ENCODE results near the gene MED26.
"Not testable (repeated sequence)": the region's sequence is repeated elsewhere in the genome, so short reads cannot be mapped to it uniquely, and the experiment has no call there.

MED26 gene

DNA sequence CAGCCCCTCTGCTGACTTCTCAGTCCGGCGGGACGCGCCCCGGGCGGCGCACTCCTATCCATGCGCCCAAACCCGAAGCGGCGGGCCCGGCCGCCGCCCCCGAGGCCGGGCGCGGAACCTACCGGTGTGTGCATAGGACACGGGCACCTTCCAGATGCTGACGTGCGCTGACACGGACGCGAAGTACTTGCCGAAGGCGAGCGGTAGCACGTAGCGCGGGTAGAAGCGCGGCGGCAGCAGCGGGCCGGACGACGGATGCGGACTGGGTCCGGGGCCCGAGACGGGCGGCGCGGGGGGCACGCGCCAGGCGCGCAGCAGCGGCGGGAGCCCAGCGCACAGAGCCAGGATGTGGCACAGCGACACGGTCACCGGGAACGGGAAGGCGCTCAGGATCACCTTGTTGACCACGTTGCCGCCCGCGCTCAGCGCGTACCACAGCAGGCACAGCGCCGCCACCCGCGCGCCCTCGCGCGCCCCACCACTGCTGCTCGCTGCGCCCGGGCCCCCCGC lies 56.1 kb downstream of the MED26 start:
- no peak for DNase-seq

DNA sequence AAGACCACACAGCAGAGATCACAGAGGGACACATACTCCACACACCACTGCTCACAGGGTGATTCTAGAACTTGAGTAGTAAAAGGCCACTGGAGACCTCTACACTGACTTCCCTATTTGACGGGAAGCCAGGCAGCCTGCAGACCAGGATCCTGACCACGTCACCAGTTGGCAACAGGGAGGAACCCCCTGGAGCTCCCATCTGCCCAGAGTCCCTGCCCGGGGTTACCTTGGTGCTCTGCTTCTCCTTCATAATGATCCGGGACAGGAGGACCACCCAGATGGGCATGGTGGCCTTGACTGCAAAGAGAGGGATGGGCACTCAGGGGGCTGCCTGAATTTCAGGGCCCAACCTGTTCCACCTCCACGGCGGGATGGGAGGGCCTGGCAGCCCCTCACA lies 56.7 kb downstream of the MED26 start:
- no peak for DNase-seq

DNA sequence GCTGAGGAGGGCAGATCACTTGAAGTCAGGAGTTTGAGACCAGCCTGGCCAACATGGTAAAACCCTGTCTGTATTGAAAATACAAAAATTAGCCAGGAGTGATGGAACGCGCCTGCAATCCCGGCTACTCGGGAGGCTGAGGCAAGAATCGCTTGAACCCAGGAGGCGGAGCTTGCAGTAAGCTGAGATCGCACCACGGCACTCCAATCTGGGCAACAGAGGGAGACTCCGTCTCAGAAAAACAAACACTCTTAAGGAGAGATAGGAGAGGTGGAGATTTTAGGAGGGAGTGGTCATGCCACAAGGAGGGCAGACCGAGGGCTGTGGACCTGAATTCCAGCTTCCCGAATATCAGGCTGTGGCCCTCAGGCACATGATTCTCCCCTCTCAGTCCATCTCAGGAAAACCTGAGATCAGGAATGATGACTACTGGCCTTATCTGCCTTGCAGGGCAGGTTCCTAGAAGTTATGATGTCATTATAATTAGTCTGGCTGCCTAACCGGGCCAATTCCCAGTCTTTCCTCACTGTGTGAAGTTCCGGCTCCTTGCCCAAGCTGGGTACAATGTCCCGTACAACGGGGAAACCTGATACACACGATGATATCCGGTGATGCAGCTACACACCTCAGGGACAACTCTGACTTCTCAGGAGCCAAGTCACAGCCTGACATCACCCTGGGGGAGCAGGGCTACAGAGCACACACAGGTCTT lies 58.2 kb downstream of the MED26 start:
- DNase-seq, result no peak

DNA sequence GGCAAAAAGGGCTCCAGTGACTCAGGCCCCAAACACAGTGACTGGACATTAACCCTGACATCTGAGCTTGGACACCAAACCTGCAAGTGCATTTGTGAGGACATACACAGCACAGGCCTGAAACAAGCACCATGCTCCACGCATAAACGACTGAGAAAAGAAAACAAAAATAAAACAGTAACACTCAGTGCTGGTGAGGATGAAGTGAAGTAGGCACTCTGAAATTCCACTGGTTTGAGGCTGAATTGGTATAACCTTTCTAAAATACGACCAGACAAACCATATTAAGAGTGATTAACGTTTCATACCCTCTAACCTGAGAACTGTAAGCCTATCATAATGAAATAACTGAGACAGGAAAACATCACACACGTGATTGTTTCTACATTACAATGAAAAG lies 61.3 kb downstream of the MED26 start:
- no peak for DNase-seq

DNA sequence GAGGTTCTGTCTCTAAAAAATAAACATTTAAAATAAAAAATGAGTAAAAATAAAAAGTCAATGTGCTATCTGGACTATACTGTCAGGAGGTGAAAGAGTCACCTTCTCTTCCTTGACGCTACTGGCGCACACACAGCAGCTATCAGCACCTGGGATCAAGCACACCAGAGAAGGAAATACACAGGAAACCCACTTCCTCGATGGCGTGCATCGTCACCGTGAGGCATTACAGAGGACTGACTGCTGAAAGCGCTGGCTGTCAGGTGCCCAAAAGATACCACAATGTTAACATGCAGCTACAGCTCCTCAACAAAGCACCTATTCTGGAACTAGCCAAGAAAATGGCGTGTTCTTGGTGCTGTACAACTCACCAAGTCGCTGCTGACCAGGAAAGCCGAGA lies 61.8 kb downstream of the MED26 start:
- DNase-seq, result peak; percentile 28

DNA sequence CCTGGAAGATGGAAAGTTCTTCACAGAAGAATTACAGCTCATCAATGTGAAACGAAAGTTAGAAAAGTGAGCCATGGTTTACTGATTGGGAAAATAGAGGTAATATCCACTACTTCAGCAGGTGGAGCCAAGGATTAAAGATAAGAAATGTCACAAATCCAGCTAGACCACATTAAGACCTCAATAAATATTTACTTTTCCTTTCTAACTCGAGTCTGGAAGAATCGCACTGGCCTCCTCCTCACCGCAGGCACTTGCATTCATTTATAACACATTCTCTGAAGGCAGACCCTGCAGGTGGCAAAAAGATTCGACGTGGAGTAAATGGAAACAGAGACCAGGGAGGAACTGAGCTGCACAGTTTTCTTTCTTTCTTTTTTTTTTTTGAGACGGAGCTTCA lies 63.2 kb downstream of the MED26 start:
- DNase-seq, result no peak

DNA sequence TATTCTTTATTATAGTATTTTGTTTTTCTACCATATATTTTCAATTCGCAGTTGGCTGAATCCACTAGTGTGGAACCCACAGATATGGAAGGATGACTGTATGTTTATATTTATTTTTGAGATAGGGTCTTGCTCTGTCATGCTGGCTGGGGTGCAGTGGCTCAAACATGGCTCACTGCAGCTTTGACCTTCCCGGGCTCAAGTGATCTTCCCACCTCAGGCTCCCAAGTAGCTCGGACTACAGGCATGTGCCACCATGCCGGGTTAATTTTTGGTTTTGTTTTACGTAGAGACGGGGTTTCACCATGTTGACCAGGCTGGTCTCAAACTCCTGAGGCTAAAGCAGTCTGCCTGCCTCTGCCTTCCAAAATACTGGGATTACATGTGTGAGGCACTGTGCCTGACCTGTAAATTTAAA lies 65.4 kb downstream of the MED26 start:
- no peak for DNase-seq

DNA sequence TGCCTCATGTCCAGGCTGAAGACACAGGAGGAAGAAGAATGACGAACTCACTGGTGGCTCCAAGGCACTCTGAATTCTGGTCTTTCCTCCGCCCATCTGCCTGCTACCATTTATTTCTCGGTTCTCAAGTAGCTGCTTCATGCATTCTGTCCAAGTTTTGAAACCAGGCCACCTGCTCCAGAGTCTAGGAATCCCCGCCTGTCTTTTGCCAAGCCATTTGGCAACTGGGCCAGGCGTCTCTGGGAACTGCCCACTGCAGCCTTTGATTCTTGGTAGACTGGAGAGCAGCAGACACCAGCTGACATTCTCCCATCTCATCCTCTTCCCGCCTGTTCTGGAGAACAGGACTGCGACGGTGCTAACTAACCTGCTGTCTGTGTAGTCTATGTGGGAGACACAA lies 66.6 kb downstream of the MED26 start:
- DNase-seq, result no peak

DNA sequence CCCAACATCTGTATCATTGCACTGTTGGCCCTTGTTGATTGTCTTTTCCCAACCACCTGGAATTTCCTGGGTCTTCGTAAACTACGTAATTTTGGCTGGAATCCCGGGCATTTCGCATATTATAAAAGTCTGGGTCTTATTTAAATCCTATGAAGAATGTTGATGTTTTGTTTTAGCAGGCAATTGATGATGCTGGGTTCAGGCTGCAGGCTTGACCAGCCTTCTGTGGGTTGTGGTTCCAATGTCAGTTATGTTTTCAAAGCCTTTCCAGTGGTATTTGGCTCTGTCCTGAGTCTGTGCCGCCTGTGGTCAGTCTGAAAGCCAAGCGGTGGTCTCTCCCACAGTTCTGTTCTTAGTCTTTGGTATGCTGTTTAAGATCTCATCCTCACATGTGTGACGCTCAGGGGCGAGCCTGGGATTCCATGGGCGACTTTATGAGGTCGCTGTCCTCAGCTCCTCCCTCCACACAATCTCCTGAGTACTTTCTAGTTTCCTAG lies 68.2 kb downstream of the MED26 start:
- DNase-seq, result no peak

DNA sequence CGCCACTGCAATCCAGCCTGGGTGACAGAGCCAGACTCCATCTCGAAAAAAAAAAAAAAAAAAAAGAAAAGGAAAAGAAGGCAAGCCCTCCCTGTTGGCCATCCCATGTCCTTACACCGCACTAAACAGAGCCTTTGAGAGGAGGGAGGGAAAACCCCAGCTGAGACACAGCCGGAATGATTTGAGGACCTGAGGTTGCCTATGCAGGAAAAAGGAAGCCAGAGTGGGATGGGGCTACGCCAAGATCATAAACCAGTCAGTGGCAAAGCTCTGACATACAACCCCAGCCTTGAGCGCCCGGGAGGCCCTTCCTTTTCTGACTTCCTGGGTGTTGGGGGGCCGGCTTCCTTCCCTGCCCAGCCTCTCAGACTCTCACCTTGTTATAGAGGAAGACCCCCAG lies 73.2 kb downstream of the MED26 start:
- no peak for DNase-seq

DNA sequence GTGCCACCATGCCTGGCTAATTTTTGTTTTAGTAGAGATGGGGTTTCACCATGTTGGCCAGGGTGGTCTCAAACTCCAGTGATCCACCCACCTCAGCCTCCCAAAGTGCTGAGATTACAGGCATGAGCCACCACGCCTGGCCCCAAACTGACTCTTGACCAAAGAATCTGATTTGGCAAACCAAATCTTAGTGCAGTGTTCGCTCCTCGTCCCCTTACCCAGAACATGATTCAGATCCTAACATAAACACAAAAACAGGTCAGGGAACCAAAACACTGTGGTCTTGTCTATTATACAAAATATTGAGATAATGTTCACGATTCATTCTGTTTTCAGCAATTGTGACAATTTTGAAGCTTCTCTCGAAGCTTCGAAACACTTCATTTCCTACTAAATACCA lies 76.1 kb downstream of the MED26 start:
- not testable (repeated sequence) for DNase-seq

DNA sequence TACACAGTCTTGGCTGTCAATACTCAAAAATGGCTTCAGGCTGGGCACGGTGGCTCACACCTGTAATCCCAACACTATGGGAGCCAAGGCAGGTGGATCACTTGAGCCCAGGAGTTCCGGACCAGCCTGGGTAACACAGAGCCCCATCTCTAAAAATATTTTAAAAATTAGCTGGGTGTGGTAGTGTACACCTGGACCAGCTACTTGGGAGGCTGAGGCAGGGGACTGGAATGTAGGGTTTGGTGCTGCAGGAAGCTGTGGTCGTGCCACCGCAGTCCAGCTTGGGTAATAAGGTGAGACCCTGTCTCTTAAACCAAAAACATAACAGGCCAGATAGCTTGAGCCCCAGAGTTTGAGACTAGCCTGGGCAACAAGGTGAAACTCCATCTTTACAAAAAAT lies 79.0 kb downstream of the MED26 start:
- DNase-seq, result no peak

DNA sequence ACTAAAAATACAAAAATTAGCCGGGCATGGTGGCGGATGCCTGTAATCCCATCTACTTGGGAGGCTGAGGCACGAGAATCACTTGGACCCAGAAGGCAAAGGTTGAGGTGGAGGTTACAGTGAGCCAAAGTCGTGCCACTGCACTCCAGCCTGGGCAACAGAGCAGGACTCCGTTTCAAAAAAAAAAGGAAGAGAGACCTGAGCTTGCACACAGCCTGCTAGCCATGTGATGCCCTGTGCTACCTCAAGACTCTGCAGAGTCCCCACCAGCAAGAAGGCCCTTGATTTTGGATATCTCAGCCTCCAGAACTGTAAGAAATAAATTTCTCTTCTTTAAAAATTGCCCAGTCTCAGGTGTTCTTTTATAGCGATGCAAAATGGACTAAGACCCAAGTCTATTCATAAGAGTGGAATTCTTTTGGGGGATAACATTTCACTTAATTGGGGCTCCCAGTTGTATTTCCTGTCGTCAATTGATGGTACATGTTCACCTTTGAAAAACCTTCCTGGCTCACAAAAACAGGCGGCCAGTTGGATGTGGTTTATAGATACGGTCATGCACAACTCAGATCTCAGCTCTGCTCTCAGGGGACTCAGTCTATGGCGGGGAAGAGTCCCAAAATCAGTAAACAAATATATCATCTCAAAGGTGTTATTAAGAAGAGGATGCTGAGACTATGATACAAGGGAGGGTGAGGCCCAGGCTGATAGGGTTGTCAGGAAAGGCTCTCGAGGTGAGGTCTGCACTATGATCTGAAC lies 83.4 kb downstream of the MED26 start:
- no peak for DNase-seq

DNA sequence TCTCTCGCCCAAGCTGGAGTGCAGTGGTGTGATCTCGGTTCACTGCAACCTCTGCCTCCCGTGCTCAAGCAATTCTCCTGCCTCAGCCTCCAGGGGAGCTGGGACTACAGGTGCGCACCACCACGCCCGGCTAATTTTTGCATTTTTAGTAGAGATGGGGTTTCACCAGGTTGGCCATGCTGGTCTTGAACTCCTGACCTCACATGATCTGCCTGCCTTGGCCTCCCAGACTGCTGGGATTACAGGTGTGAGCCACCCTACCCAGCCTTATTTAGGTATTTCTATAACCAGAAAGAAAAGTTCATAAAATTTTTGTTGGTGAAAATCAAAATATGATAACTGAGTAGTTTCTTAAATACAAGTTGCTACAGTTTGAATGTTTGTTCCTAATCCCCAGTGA lies 84.3 kb downstream of the MED26 start:
- DNase-seq, result not testable (repeated sequence)

DNA sequence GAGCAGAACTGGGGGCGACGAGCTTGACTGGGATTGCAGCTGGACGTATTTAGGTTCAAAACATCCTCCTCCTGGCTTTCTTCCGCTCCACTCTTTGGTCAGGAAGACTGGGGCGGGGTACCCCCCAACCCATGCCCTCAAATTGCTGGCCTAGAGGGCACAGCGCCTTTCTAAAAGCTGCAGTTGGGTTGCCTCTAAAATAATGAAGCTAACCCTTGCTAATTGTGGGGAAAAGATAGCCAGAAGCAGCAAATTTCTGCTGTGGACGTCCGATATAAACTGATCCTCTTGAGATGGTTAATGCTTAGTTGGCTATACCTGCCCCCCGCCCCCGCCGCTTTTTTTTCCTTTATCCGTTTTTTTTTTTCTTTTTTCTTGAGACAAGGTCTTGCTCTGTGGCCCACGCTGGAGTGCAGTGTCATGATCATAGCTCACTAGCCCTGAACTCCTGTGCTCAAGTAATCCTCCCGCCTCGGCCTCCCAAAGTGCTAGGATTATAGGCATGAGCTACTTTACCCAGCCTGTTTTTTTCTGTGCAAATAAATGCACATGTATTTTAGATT lies 85.0 kb downstream of the MED26 start:
- no peak for DNase-seq

DNA sequence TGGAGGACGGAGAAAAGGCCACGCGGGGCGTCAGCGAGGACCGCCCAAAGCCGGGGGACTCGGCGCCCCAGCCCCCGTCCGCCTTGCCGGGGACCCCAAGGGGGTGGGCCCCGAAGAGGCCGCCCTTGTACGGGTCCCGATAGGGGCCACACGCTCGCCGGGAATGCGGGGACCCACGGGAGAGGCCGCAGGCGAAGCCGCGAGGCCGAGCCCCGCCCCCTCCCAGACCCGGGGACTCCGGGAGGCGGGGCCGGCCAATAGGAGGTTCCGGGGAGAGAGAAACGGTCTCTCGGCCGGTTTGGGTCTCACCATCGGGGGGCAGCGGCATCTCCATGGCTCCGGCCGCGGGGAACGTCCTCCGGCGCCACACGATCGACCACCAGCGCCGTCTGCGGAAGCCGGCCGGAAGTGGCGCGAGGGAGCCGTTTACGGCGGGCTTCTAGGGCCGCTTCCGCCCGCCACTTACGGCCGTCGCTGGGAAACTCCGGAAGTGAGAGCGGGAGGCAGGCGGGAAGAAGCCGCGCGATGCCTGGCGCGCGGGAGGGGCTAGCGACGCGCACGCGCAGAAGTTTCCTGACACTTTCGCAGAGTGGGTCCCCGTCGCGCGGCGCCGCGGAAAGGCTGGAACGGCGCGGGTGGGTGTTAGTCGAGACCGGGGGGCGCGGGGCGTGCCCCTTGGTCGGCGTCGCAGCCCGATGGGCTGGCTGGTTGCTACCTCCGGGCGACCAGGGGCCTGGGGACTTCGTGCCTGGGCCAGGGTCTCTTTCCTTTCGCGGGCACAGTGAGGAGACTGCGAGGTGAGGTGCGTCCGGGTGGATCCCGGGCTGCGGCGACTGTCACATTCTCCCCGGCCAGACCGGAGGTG lies 85.7 kb downstream of the MED26 start, which contains the start of gene CHERP:
Gene CHERP (minus strand): TSS at position 393 of the 865 bp plus-strand sequence. CDS start 59 bp downstream, at position 334.
- peak; percentile 90 for DNase-seq

DNA sequence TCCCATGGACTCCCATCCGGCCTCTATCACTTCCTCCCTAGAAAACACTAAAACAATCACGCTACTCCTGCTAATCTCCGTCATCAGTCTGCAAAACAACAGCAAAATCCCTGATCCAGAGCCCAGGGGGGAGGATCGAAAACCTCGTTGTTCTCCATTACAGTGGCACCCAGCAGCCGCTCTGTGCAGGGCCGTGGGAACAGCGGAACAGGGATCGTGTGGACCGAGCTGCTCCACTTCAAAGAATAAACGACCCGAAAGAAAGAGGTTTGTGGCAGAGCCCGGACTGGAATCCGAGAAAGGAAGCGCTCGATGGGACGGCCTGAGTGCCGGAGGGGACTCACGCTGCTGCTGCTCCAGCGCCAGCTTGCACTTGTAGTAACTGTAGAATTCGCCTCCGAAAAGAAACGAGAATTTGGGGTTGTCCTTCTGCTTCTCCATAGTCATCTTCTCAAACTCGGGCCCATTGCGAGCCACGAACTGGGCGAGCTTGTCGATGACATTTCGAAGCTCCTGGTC lies 86.4 kb downstream of the MED26 start:
- DNase-seq, result no peak

DNA sequence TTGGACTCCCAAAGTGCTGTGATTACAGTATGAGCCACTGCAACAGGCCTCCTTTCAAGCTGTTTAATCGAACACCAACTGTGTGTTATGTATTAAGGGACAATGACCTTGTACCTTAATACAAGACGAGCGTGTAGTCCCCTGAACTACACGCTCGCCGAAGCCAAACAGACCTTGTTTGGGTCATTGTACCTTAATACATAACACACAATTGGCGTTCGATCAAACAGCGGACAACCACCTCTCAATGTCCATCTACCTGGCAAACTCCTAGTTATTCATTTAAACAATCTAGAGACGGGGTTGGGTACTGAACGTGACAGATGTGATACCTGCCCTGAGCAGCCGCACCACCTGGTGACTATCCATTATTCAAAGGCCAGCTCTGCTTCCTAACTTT lies 87.1 kb downstream of the MED26 start:
- no peak for DNase-seq

DNA sequence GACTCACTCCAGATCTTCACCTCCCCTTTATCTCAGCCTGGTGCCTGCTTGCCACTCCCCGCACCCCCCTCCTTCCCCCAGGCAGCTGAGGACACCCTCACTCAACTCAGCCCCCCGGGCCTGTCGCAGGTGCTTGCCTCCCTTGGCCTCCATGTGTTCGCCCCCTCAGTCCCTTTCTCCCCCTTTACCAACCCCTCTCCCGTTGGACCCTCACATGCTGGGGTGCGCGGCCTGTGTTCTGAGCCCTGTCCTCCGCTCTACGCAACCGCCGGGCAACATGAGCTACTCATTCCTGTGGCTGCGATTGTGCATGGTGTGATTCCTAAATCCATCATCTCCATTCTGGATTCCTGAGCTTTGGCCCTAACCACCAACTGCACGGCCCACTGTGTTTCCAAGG lies 90.9 kb downstream of the MED26 start:
- no peak for DNase-seq

DNA sequence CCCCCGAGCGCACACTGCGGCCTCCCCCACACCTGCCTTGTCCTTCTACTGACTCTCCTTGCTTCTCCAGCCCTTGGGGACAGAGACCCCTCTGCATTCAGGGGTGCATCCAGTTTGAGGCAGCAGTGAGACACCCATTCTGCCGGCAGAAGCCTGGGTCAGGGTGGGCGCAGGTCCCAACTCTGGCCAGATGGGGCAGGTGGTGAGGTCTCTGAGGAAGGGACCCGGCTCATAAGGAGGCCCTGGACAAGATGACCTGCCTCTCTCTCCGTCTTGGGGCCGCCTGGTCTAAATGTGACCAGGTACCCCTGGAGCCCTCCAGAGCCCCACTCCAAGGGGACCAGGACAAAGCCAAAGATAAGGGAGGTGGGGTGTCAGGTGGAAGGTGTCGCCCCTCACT lies 91.9 kb downstream of the MED26 start:
- DNase-seq, result no peak

DNA sequence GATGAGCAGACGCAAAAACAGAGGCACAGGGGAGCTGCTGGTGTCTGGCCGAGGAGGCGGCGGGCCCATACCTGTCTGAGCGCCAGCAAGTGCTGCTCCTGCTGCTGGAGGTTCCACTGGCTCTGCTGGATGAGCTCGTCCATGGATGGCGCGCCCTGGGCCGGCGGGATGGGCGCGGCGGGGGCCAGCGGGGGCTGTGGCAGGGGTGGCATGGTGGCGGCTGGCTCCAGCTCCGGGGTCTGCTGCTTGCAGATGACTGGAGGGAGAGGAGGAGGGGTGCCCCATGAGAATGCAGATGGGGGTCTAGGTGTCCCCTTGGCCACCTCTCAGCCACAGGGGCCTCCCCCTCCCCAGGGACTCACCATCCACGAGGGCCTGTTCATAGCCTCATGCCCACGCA lies 92.6 kb downstream of the MED26 start:
- no peak for DNase-seq

DNA sequence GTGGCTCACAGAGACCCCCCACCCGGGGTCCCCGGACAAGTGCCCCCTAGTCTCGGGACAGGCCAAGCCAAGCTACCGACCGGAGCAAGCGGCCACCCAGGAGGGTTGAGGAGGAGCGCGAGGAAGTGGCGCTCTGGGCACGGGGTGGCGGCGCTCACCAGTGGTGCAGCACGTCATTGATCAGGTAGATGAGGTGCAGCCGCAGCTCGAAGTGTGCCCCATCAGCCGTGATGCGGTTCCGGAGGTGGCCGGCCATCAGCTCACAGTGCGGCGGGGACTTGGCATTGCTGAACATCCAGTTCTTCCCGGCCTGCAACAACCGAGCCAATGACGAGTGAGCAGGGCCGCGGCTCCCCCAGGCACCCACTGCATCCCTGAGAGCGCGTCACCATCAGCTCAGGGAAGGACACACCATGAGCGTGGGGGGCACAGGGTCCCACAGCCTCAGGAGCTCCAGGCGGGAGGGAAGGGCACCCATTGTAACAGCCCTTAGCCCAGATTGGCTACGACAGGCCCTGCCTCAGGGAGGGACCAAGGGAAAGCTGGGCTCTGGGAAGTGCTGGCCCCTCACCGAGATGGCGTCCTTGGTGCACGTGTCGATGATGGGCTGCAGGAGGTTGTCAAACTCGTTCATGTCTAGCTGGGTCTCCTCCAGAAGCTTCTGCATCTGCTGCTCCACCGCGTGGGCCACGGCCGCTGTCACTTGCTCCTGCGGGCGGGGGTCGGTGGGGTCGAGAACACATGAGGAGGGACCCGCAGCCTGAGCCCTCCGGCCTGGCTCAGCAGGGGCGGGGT lies 95.4 kb downstream of the MED26 start:
- no peak for DNase-seq

Data from NK-92 treated with Interleukin-12 subunit alpha and Interleukin-12 subunit beta, amount 100 ng/mL, for 24 hours (cell line).